Psoas muscle (tissue), 8 donors: ENCODE measurements around the gene IQSEC1. TPM values are rescaled to one million over a fixed set of nuclear protein-coding genes. Genes with fewer than 3 reads are reported as not detected.

Experiments
- ATAC-seq, 4 donors: fragments of 200-7000 bp; cut with Tn5 transposase; one replicate each; pipeline ENCODE4 v1.9.1; 2020; ENCODE audit warnings: moderate library complexity in 3 of 4, mild to moderate bottlenecking in 2 of 4
- DNase-seq, 2 donors: peaks; one replicate each; pipeline ENCODE4 v3.0.0-alpha.2; 2020
- H3K27ac ChIP-seq: fragments of 200-600 bp; one replicate; pipeline ENCODE4 v1.8.0; 2022
- H3K27me3 ChIP-seq, 3 donors: fragments of 200-600 bp in 1 of 3; one replicate each; pipeline versions ENCODE4 v1.6.1 to v1.8.0; 2013 to 2022; ENCODE audit warnings: low read length in 2 of 3, mild to moderate bottlenecking in 2 of 3, moderate library complexity in 1 of 3; ENCODE audit not compliant: insufficient read depth in 3 of 3
- H3K36me3 ChIP-seq, 2 donors: fragments of 200-600 bp in 1 of 2; one replicate each; pipeline versions ENCODE4 v1.6.1 to v1.8.0; 2013 to 2022; ENCODE audit warnings: low read depth in 1 of 2, mild to moderate bottlenecking in 1 of 2, moderate library complexity in 1 of 2; ENCODE audit not compliant: insufficient read depth in 1 of 2
- H3K4me1 ChIP-seq: fragments of 200-600 bp; one replicate; pipeline ENCODE4 v1.8.0; 2022
- H3K4me3 ChIP-seq: fragments of 200-600 bp; one replicate; pipeline ENCODE4 v1.8.0; 2022; ENCODE audit warnings: mild to moderate bottlenecking
- H3K9me3 ChIP-seq: fragments of 200-600 bp; one replicate; pipeline ENCODE4 v1.8.0; 2022
- WGBS, 3 donors: extraction: QIAGEN DNeasy Blood & Tissue Kit; methylation state at CpG; one replicate each; pipeline versions ENCODE4 v1.1.6 to v1.1.7; 2013; 5-methylcytosine and 5-hydroxymethylcytosine counted together
- intact Hi-C, 2 donors: fragments of 100-400 bp; cut with DNase I; formaldehyde crosslinking; loops; one replicate each; pipeline versions ENCODE4 v1.11.0 to v1.14.2; 2022
- polyA plus RNA-seq, 3 donors: library from polyadenylated mRNA; stranded (reverse); fragments of 200-250 nt; gene quantifications; one replicate each; pipeline ENCODE4 v1.2.3, GENCODE V29; 2013
- total RNA-seq, 4 donors: library from RNA; stranded (reverse); fragmentation: NEBNext Ultra II Directional in 2 of 4; extraction: Animal tissue kit (Norgen Biotek cat#: 25700) in 2 of 4; gene quantifications; one replicate each; pipeline versions ENCODE4 v1.2.1 to v1.2.4, GENCODE V29; 2021 to 2023
- TF ChIP-seq, protein P1 (sequence below): fragments of 200-600 bp; IDR thresholded peaks from one replicate; pipeline ENCODE4 v1.8.0; 2022; ENCODE audit warnings: antibody characterized with exemption
- donor health status: healthy with polysubstance abuse.
- donor health status: DM: no; HTN: no; CAD: no; lungs with moderate emphysema.
- donor health status: Bipolar disorder and iron deficiency.
- donor health status: healthy.
- donor health status: DM: yes; HTN: yes; CAD: no.
- donor health status: DM: no; HTN: no; CAD: no.
- donor health status: DM: no; HTN: no; CAD: no.
- donor health status: DM: yes; HTN: yes; CAD: no.

IQSEC1 gene
- total and polyA plus RNA-seq, 7 donors, result 8.6 to 45.4 (median 28.0) TPM

DNA sequence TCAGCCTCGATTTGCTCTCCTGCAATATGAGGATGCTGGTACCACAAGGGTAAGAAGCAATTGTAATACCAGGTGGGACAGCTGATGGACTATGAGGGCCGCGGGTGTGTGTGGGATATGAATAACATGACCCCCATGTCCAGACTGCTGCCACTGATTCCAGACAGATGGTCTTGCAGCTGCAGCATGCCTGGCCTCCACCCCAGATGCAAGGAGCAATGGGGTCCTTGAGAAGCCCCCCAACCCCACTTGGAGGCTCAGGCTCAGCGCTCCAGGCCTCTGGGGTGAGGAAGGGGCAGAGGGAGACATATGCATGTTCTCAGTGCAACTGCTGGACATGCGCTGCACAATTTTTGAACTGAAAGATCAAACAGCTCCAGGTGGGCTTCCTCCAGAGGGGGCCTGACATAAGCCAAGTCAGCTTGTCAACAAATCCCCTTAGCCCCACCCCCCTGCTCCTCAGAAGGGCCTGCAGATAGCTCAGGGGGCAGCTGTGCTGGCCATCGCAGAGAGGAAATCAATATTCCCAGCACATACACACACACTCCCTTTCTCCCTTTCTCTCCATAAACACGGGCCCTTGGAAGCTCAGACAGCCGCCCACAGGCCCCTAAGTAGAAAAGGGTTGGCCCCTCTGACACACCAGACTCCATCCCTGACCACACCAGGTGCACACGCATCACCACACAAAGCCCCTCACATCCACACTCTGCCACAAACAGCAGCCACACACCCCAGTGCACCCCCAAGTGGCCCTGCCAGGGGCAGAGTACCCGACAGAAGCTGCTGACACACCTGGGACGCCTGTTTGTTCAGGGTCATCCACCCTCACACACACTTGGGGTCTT, 107.0 kb downstream of the IQSEC1 start:
- Histone ChIP-seq H3K27ac (no peak overlapping the region), H3K4me3 (peak overlapping the region; percentile 98), H3K27me3 (no peaks in the 10 kb centered on the region), H3K36me3 (no peaks in the 10 kb centered on the region), H3K9me3 (no peaks in the 10 kb centered on the region), H3K4me1 (peaks cover 84% of the 10 kb centered on the region)
- peak in 1 of 2 donors; percentile 35 for DNase-seq
- TF ChIP-seq, protein P1, sequence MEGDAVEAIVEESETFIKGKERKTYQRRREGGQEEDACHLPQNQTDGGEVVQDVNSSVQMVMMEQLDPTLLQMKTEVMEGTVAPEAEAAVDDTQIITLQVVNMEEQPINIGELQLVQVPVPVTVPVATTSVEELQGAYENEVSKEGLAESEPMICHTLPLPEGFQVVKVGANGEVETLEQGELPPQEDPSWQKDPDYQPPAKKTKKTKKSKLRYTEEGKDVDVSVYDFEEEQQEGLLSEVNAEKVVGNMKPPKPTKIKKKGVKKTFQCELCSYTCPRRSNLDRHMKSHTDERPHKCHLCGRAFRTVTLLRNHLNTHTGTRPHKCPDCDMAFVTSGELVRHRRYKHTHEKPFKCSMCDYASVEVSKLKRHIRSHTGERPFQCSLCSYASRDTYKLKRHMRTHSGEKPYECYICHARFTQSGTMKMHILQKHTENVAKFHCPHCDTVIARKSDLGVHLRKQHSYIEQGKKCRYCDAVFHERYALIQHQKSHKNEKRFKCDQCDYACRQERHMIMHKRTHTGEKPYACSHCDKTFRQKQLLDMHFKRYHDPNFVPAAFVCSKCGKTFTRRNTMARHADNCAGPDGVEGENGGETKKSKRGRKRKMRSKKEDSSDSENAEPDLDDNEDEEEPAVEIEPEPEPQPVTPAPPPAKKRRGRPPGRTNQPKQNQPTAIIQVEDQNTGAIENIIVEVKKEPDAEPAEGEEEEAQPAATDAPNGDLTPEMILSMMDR, result no peak
- intact Hi-C loops, result loop anchor here in 1 of 2 donors (5.0 kb wide), 1 partner anchor 34 kb away; no protein-coding TSS in a partner anchor
- no peak for ATAC-seq
- WGBS, 3 donors, result 63 to 67% (median 66%) methylated on average over 11 of the region's 11 CpGs

DNA sequence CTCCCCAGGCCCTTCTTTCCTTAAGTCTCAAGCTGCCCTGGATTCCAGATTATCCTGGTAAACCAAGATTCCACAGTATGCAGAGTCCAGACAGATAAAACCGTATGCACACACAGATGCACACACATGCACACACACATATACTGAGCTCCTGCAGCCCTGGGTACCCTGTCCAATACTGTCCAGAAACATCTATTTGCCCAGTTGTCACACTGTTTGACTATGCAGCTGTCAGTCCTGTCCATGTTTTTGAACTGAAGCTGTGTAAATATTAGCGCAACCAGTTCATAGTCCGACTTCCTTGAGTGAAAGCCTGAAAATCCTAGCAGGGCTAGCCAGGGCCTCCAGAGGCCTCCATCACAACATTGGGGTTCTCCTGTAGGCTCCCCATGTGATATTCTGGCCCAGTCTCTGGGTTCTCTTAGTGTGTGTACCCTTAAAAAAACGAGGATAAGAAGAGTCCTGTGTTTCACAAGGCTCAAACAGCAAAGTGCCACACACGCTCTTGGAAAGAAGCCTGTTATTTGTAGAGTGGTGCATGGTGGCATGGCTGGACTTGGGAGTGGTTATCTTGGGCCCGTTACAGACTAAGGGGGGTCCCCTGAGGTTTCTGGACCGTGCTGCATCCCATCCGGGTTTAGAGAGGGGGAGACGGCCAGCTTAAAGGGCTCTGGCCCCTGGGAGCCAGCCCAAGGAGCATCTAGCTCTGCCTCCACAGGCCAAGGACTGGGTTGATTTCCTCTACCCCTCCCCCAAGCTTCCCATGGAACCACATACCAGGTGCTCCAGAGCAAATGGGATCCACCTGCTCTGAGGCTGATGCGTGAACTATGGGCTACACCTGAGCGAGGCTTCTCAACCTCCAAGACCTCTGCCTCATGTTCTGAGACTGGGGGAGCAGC, 108.3 kb downstream of the IQSEC1 start:
- WGBS, 3 donors, result 54 to 59% (median 57%) methylated on average over 10 to 11 of the region's 11 CpGs
- Histone ChIP-seq H3K4me1 (peaks cover 85% of the 10 kb centered on the region), H3K36me3 (no peaks in the 10 kb centered on the region), H3K27ac (peak overlapping the region; percentile 53), H3K9me3 (no peaks in the 10 kb centered on the region), H3K4me3 (no peak overlapping the region), H3K27me3 (no peaks in the 10 kb centered on the region)
- TF ChIP-seq, protein P1, result no peak
- DNase-seq (peak in 1 of 2 donors; percentile 28), ATAC-seq (no peak)
- intact Hi-C loops, result loop anchor here in 1 of 2 donors (5.0 kb wide), 1 partner anchor 33 kb away; no protein-coding TSS in a partner anchor

DNA sequence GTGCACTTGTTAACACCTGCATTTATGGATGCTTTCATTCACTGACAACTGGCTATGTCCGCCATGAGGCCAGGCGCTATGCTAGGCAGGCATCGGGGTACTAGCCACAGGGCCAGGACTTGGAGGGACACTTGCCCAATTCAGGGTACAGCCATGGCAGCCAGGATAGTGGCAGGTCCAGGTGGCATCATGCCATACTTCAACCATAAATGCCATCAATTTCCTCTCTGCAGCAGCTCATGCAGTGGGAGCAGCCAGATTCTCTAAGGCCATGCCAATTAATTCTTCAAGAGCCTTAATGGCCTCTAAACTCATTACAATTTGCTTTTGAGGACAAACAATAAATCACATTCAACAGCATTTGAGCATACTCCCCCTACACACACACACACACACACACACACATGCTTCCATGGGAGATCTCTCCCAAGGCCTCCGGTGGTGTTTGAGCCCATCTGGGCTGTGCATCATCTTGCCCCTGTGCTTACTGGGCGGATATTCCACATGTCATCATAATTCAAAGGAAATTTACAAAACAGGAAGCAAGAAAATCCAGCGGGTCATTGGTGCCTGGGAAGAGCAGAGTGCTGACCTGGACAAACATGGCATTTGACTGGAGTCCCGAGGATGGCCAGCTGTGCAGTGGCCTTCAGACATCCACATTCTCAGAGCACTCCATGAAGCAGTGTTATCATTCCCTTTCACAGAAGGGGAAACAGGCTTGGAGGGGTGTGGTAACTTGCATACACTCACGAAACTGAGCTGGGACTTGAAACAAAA, 109.1 kb downstream of the IQSEC1 start:
- intact Hi-C loops, result no loop called here
- H3K4me1 ChIP-seq, result peaks cover 85% of the 10 kb centered on the region
- peak overlapping the region; percentile 53 for H3K27ac ChIP-seq
- H3K9me3 ChIP-seq, result no peaks in the 10 kb centered on the region
- peak; percentile 46 to 58 for DNase-seq
- 23 to 47% (median 25%) methylated on average over 8 of the region's 8 CpGs for WGBS, 3 donors
- H3K36me3 ChIP-seq, result no peaks in the 10 kb centered on the region
- no peak overlapping the region for H3K4me3 ChIP-seq
- no peak for ATAC-seq
- TF ChIP-seq, protein P1, result no peak
- H3K27me3 ChIP-seq, result no peaks in the 10 kb centered on the region

DNA sequence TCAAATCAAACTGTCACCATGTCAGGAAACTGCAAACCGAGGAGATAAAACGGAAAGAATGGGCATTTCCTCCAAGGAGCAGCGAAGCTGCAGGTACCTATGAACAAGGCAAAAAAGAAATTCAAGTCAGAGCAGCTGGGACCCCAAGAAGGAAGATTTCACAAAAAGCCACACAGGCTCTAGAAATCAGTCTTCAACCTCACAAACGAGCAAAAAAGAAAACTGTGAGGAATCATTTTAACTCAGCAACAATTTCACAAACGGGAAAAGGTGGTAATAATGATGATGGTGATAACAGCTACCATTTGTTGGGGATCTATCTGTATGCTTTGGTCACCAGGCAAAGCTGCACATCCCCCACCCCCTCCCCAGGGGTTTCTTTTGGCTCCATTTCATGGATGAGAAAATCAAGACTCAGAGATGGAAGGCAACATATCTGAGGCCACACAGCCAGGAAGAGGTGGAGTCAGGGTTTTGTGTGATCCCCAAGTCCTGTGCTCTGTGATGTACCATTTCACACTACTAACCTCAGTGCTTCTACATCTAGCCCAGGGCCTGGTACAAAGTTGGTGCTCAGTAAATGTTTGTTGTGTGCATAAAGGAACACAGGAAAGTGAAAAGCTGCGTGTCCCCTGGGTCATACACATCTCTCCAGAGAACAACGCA, 109.9 kb downstream of the IQSEC1 start:
- peak overlapping the region; percentile 53 for H3K27ac ChIP-seq
- peaks cover 85% of the 10 kb centered on the region for H3K4me1 ChIP-seq
- TF ChIP-seq, protein P1, result no peak
- ATAC-seq (no peak), DNase-seq (peak in 1 of 2 donors; percentile 26)
- intact Hi-C loops, result no loop called here
- H3K27me3 ChIP-seq, result no peaks in the 10 kb centered on the region
- H3K36me3 ChIP-seq, result no peaks in the 10 kb centered on the region
- H3K9me3 ChIP-seq, result no peaks in the 10 kb centered on the region
- WGBS, 3 donors, result 57 to 68% (median 65%) methylated on average over 7 of the region's 7 CpGs
- no peak overlapping the region for H3K4me3 ChIP-seq
